ENCODE data around the gene CST9.

CST9 gene

GRCh38 chr20:23634044-23634801 is 28.5 kb upstream of the CST9 start:
- Histone ChIP-seq H3K4me3 (IDR thresholded peaks at IDR 0.05; ENCODE audit: insufficient read depth, low read depth, low read length) (no peak overlapping the region), H3K79me2 (ENCODE audit: insufficient read depth, low read depth) (no peaks in the 10 kb centered on the region), H3K4me2 (no peak overlapping the region), H3K9ac (no peak overlapping the region), H3K36me3 (ENCODE audit: insufficient read depth) (no peaks in the 10 kb centered on the region), H4K20me1 (ENCODE audit: insufficient read depth) (no peaks in the 10 kb centered on the region), H2AFZ (ENCODE audit: low read depth) (no peak overlapping the region), H3K4me1 (ENCODE audit: low read depth, poor library complexity, severe bottlenecking) (no peaks in the 10 kb centered on the region), H3K27me3 (ENCODE audit: insufficient read depth, low read depth) (no peaks in the 10 kb centered on the region), H3K27ac (no peak overlapping the region)
- no peak for TF ChIP-seq CTCF (conservative IDR thresholded peaks at IDR 0.05; ENCODE audit: low read depth, low read length)

- no peak for TF ChIP-seq CTCF (conservative IDR thresholded peaks at IDR 0.05; ENCODE audit: low read depth, low read length)
- no peaks in the 10 kb centered on the region for H3K79me2 ChIP-seq (ENCODE audit: insufficient read depth, low read depth)
Observed at GRCh38 chr20:23632711-23633573, 27.2 kb upstream of the CST9 start.

GRCh38 chr20:23631981-23632710 is 26.4 kb upstream of the CST9 start:
- no peak overlapping the region for H3K4me2 ChIP-seq
- no peak overlapping the region for H3K27ac ChIP-seq
- H3K4me3 ChIP-seq (IDR thresholded peaks at IDR 0.05; ENCODE audit: insufficient read depth, low read depth, low read length), result no peak overlapping the region
- TF ChIP-seq CTCF (conservative IDR thresholded peaks at IDR 0.05; ENCODE audit: low read depth, low read length), result no peak
- H3K27me3 ChIP-seq (ENCODE audit: insufficient read depth, low read depth), result no peaks in the 10 kb centered on the region
- H3K36me3 ChIP-seq (ENCODE audit: insufficient read depth), result no peaks in the 10 kb centered on the region
- H3K9ac ChIP-seq, result no peak overlapping the region
- no peaks in the 10 kb centered on the region for H4K20me1 ChIP-seq (ENCODE audit: insufficient read depth)
- H3K79me2 ChIP-seq (ENCODE audit: insufficient read depth, low read depth), result no peaks in the 10 kb centered on the region
- H2AFZ ChIP-seq (ENCODE audit: low read depth), result no peak overlapping the region
- H3K4me1 ChIP-seq (ENCODE audit: low read depth, poor library complexity, severe bottlenecking), result no peaks in the 10 kb centered on the region

More at GRCh38 chr20:23632711-23633573, 27.2 kb upstream of the CST9 start:
- no peak overlapping the region for H3K4me3 ChIP-seq (IDR thresholded peaks at IDR 0.05; ENCODE audit: insufficient read depth, low read depth, low read length)
- no peaks in the 10 kb centered on the region for H3K27me3 ChIP-seq (ENCODE audit: insufficient read depth, low read depth)
- H2AFZ ChIP-seq (ENCODE audit: low read depth), result no peak overlapping the region
- H4K20me1 ChIP-seq (ENCODE audit: insufficient read depth), result no peaks in the 10 kb centered on the region
- H3K4me2 ChIP-seq, result no peak overlapping the region
- H3K9ac ChIP-seq, result no peak overlapping the region
- no peaks in the 10 kb centered on the region for H3K4me1 ChIP-seq (ENCODE audit: low read depth, poor library complexity, severe bottlenecking)
- no peak overlapping the region for H3K27ac ChIP-seq
- no peaks in the 10 kb centered on the region for H3K36me3 ChIP-seq (ENCODE audit: insufficient read depth)

- no peak overlapping the region for H3K9ac ChIP-seq
- H3K4me2 ChIP-seq, result no peak overlapping the region
- H3K4me1 ChIP-seq (ENCODE audit: low read depth, poor library complexity, severe bottlenecking), result no peaks in the 10 kb centered on the region
- no peaks in the 10 kb centered on the region for H3K36me3 ChIP-seq (ENCODE audit: insufficient read depth)
- no peak overlapping the region for H3K4me3 ChIP-seq (IDR thresholded peaks at IDR 0.05; ENCODE audit: insufficient read depth, low read depth, low read length)
- H3K27ac ChIP-seq, result no peak overlapping the region
- H4K20me1 ChIP-seq (ENCODE audit: insufficient read depth), result no peaks in the 10 kb centered on the region
- no peaks in the 10 kb centered on the region for H3K79me2 ChIP-seq (ENCODE audit: insufficient read depth, low read depth)
- TF ChIP-seq CTCF (conservative IDR thresholded peaks at IDR 0.05; ENCODE audit: low read depth, low read length), result no peak
- no peak overlapping the region for H2AFZ ChIP-seq (ENCODE audit: low read depth)
- H3K27me3 ChIP-seq (ENCODE audit: insufficient read depth, low read depth), result no peaks in the 10 kb centered on the region
Observed at GRCh38 chr20:23631226-23631822, 25.6 kb upstream of the CST9 start.

Measured in KMS-11 (cell line).